HUES64 (cell line): ENCODE results near the gene ABCA3.

Source experiments
- H3K27ac ChIP-seq: 2 replicates; pipeline ENCODE4 v1.7.0; 2013; ENCODE audit warnings: low read depth, low read length, inconsistent platforms
- H3K27me3 ChIP-seq: 2 replicates; pipeline ENCODE4 v1.6.1; 2013; ENCODE audit warnings: mild to moderate bottlenecking, low read length; ENCODE audit not compliant: insufficient read depth
- H3K36me3 ChIP-seq: 2 replicates; pipeline ENCODE4 v1.6.1; 2013; ENCODE audit warnings: mild to moderate bottlenecking, low read length; ENCODE audit not compliant: insufficient read depth
- H3K4me1 ChIP-seq: 2 replicates; pipeline ENCODE4 v1.6.1; 2013; ENCODE audit warnings: mild to moderate bottlenecking, low read length, moderate library complexity; ENCODE audit not compliant: insufficient read depth
- H3K4me3 ChIP-seq: 2 replicates; pipeline ENCODE4 v1.5.1; 2013; ENCODE audit warnings: mild to moderate bottlenecking, low read length, moderate library complexity
- H3K9ac ChIP-seq: 2 replicates; pipeline ENCODE4 v1.6.1; 2013; ENCODE audit warnings: mild to moderate bottlenecking, low read depth, low read length
- H3K9me3 ChIP-seq: 2 replicates; pipeline ENCODE4 v1.6.1; 2013; ENCODE audit warnings: low read depth, low read length; ENCODE audit not compliant: insufficient read depth
- WGBS: fragments of 150-250, 120-280 bp; methylation state at CpG from one replicate; pipeline ENCODE4 v1.1.7; 2013; ENCODE audit warnings: missing lambda C conversion rate; 5-methylcytosine and 5-hydroxymethylcytosine counted together

Gene ABCA3

GRCh38 chr16:2237493-2238149, 102.9 kb downstream of the ABCA3 start:
- Histone ChIP-seq H3K27me3 (peaks cover 29% of the 10 kb centered on the region), H3K36me3 (peaks cover 30% of the 10 kb centered on the region), H3K4me3 (peak overlapping the region; percentile 46), H3K9ac (peak overlapping the region; percentile 26; the same call in 1 of the 2 replicates), H3K27ac (no peak overlapping the region), H3K4me1 (no peaks in the 10 kb centered on the region; the same call in 1 of the 2 replicates), H3K9me3 (no peaks in the 10 kb centered on the region)
- WGBS, result 8% methylated on average over 65 of the region's 65 CpGs

DNA sequence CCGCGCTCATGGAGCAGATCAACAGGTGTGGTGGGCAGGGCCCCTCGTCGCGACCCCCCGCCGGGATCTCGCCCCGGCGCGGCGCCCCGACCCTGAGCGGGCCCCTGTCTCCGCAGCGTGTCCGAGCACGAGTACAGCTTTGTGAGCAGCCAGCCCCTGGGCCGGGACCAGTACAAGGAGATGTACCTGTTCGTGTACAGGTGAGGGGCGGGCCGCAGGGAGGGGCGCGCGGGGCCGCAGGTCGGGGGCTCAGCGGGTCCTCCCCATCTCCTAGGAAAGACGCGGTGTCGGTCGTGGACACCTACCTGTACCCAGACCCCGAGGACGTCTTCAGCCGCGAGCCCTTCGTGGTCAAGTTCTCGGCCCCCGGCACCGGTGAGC, 103.4 kb downstream of the ABCA3 start:
- Histone ChIP-seq H3K9ac (no peak overlapping the region; the same call in 1 of the 2 replicates), H3K27me3 (peaks cover 29% of the 10 kb centered on the region), H3K4me1 (no peaks in the 10 kb centered on the region; the same call in 1 of the 2 replicates), H3K27ac (no peak overlapping the region), H3K9me3 (no peaks in the 10 kb centered on the region), H3K4me3 (peak overlapping the region; percentile 46), H3K36me3 (peaks cover 30% of the 10 kb centered on the region)
- 5% methylated on average over 40 of the region's 40 CpGs for WGBS

- no peaks in the 10 kb centered on the region; the same call in 1 of the 2 replicates for H3K4me1 ChIP-seq
- peak within 1 kb of the TSS; percentile 26; the same call in 1 of the 2 replicates for H3K9ac ChIP-seq
- peaks cover 35% of the 10 kb centered on the region for H3K36me3 ChIP-seq
- peaks cover 29% of the 10 kb centered on the region for H3K27me3 ChIP-seq
- H3K9me3 ChIP-seq, result no peaks in the 10 kb centered on the region
- peak within 1 kb of the TSS; percentile 46 for H3K4me3 ChIP-seq
- H3K27ac ChIP-seq, result no peak within 1 kb of the TSS
- WGBS, result 7% methylated on average over 64 of the region's 64 CpGs
These were observed 104.0 kb downstream of the ABCA3 start, which contains the start of gene DNASE1L2 for GRCh38 chr16:2236337-2237101. Gene DNASE1L2, plus strand, starts transcription at chr16:2236444. Its CDS starts 373 bp downstream, at chr16:2236817.

DNA sequence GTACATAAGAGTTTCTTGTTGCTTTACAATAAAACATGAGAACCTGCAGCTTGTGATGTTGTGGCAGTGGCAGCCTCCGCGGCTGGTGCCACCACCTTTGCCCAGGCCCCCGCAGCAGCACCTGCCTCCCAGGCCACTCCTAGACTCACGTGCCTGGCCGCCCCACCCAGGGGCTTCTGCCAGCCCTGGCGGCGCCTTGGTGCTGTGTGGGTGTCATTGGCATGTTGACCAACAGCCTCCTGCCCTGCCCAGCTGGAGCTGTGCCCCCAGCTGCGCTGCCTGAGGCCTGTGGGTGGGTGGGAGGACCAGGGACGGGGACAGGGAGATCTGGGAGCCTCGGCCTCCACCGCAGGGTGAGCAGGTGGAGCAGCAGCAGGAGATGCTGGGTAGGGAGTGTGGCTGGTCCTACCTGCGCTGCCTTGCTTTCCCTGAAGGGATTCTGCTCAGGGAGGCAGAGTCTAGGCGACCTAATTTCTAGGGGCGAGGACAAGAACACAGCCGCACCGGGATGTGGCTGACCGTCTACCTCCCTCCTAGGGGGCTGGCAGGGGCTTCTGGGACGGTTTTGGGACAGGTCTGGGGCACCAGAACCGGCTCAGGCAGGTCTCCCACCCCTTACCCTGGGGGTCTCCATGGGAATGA, 104.7 kb downstream of the ABCA3 start:
- H3K9me3 ChIP-seq, result no peaks in the 10 kb centered on the region
- H3K36me3 ChIP-seq, result peaks cover 40% of the 10 kb centered on the region
- H3K27me3 ChIP-seq, result peaks cover 29% of the 10 kb centered on the region
- H3K27ac ChIP-seq, result no peak overlapping the region
- H3K4me1 ChIP-seq, result no peaks in the 10 kb centered on the region; the same call in 1 of the 2 replicates
- no peak overlapping the region for H3K4me3 ChIP-seq
- no peak overlapping the region for H3K9ac ChIP-seq
- 80% methylated on average over 19 of the region's 19 CpGs for WGBS

DNA sequence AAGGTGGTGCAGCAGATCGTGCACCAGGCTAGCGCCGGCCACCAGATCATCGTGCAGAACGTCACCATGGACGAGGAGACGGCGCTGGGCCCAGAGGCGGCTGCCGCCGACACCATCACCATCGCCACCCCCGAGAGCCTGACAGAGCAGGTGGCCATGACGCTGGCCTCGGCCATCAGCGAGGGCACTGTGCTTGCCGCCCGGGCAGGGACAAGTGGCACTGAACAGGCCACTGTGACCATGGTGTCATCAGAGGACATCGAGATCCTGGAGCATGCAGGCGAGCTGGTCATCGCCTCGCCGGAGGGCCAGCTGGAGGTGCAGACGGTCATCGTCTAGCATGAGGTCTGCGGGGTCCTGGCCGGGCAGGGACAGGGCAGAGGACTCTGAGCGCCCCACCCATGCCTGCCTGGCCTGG, 105.3 kb downstream of the ABCA3 start:
- Histone ChIP-seq H3K27me3 (peaks cover 29% of the 10 kb centered on the region), H3K9ac (no peak overlapping the region), H3K27ac (no peak overlapping the region), H3K9me3 (no peaks in the 10 kb centered on the region), H3K36me3 (peaks cover 40% of the 10 kb centered on the region), H3K4me3 (no peak overlapping the region), H3K4me1 (no peaks in the 10 kb centered on the region; the same call in 1 of the 2 replicates)
- 93% methylated on average over 28 of the region's 28 CpGs for WGBS

DNA sequence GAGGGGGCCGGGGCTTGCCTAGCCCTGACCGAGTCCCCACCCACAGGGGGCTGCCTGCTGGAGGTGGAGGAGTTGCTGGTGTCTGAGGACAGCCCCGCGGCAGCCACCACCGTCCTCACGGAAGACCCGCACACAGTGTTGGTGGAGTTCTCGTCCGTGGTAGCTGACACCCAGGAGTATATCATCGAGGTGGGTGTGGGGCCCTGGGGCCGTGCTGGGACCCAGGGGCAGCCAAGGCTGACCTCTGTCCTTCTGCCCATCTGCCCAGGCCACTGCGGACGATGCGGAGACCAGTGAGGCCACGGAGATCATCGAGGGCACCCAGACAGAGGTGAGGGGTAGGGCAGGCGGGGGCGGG, 105.7 kb downstream of the ABCA3 start:
- no peaks in the 10 kb centered on the region; the same call in 1 of the 2 replicates for H3K4me1 ChIP-seq
- peaks cover 44% of the 10 kb centered on the region for H3K36me3 ChIP-seq
- H3K4me3 ChIP-seq, result no peak overlapping the region
- H3K27ac ChIP-seq, result no peak overlapping the region
- 96% methylated on average over 18 of the region's 18 CpGs for WGBS
- H3K27me3 ChIP-seq, result peaks cover 29% of the 10 kb centered on the region
- H3K9ac ChIP-seq, result no peak overlapping the region
- no peaks in the 10 kb centered on the region for H3K9me3 ChIP-seq

DNA sequence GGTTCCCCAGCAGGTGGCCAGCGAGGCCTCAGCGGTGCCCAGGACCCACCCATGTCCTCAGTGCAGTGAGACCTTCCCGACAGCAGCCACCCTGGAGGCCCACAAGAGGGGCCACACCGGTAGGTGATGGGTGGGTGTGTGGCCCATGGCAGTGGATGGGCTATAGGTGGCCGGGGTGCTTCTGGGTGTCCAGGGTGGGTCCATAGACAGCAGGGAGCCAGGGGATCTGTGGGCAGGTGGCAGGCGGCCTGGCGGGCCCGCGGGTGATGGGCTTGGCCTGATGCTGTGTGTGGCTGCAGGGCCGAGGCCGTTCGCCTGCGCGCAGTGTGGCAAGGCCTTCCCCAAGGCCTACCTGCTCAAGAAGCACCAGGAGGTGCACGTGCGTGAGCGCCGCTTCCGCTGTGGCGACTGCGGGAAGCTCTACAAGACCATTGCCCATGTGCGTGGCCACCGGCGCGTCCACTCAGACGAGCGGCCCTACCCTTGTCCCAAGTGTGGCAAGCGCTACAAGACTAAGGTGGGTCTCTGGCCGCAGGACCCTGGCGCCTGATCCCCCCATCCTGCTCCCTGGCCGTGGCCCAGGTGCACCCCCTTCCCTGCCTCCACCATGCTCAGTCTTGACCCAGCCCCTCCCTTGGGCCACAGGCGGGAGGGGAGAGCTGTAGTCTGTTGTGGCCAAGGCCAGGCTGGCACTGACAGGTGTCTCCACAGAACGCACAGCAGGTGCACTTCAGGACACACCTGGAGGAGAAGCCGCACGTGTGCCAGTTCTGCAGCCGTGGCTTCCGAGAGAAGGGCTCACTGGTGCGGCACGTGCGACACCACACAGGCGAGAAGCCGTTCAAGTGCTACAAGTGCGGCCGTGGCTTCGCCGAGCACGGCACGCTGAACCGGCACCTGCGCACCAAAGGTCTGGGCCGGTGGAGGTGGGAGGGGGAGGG, 106.4 kb downstream of the ABCA3 start:
- Histone ChIP-seq H3K9ac (no peak overlapping the region), H3K4me1 (no peaks in the 10 kb centered on the region; the same call in 1 of the 2 replicates), H3K9me3 (no peaks in the 10 kb centered on the region), H3K27me3 (peaks cover 29% of the 10 kb centered on the region), H3K36me3 (peaks cover 50% of the 10 kb centered on the region), H3K27ac (no peak overlapping the region), H3K4me3 (no peak overlapping the region)
- 96% methylated on average over 51 of the region's 51 CpGs for WGBS

DNA sequence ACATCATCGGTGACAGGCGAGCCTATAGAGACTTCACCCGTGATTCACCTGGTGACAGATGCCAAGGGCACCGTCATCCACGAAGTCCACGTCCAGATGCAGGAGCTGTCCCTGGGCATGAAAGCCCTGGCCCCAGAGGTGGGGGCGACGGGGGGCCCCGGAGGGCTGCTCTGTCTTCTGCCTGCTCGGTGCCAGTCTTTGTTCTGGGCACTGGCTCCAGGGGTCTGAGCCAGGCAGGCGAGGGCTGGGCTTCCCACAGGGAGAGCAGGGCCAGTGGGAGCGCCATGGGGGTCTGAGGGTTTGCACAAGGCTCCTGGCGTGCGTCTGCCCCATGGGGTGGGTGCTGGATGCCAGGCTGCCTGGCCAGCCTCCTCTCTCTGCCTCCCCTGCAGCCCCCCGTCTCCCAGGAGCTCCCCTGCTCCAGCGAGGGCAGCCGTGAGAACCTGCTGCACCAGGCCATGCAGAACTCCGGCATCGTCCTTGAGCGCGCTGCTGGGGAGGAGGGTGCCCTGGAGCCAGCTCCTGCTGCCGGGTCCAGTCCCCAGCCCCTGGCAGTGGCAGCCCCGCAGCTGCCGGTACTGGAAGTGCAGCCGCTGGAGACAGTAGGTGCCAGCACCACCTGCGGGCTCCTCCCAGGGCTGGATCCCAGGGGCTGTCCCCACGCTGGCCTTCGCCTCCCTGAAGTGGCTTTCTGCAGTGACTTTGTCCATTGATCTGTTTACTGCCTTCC, 107.3 kb downstream of the ABCA3 start:
- no peaks in the 10 kb centered on the region; the same call in 1 of the 2 replicates for H3K4me1 ChIP-seq
- no peak overlapping the region for H3K27ac ChIP-seq
- peaks cover 54% of the 10 kb centered on the region for H3K36me3 ChIP-seq
- peaks cover 25% of the 10 kb centered on the region for H3K27me3 ChIP-seq
- H3K9ac ChIP-seq, result no peak overlapping the region
- no peaks in the 10 kb centered on the region for H3K9me3 ChIP-seq
- 95% methylated on average over 28 of the region's 28 CpGs for WGBS
- no peak overlapping the region for H3K4me3 ChIP-seq

DNA sequence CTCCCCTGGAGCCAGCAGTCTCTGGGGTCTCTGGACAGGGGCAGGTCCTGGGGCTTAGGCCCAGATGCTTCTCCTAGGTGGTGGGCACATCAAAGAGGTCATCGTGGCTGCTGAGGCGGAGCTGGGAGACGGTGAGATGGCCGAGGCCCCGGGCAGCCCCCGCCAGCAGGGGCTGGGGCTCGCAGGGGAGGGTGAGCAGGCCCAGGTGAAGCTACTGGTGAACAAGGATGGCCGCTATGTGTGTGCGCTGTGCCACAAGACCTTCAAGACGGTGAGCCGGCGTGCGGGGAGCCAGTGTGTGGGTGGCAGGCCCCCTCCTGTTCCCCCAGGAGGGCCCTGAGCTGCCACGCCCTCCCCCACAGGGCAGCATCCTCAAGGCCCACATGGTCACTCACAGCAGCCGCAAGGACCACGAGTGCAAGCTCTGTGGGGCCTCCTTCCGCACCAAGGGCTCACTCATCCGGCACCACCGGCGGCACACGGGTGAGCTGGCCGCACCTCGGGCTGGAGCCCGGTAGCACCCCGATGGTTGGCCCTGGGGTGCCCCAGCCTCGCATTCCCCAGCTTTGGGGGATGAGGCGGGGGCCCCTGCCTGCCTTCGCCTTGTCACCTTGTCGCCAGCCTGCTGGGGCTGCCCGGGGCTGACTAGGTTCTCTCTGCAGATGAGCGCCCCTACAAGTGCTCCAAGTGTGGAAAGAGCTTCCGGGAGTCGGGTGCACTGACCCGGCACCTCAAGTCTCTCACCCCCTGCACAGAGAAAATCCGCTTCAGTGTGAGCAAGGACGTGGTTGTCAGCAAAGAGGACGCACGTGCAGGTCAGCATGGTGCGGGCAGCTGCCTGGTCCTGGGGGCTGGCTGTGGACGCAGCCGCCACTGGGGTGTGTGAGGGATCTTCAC, 108.2 kb downstream of the ABCA3 start:
- H3K4me3 ChIP-seq, result no peak overlapping the region
- no peak overlapping the region for H3K9ac ChIP-seq
- no peak overlapping the region for H3K27ac ChIP-seq
- H3K27me3 ChIP-seq, result peaks cover 17% of the 10 kb centered on the region
- no peaks in the 10 kb centered on the region; the same call in 1 of the 2 replicates for H3K4me1 ChIP-seq
- peaks cover 56% of the 10 kb centered on the region for H3K36me3 ChIP-seq
- 92% methylated on average over 41 of the region's 41 CpGs for WGBS
- H3K9me3 ChIP-seq, result no peaks in the 10 kb centered on the region
